ENCODE data around the gene CST5. TPM values are rescaled to one million over a fixed set of nuclear protein-coding genes. Genes with fewer than 3 reads are reported as not detected.
"Not testable (repeated sequence)": the region's sequence is repeated elsewhere in the genome, so short reads cannot be mapped to it uniquely, and the experiment has no call there.

The CST5 gene
- total RNA-seq, 2 donors from 2014 or later, result not detected

- no peaks in the 10 kb centered on the region for H3K4me1 ChIP-seq (replicated peaks)
- intact Hi-C loops (cut with DNase I), result no loop called here
- H3K27me3 ChIP-seq (replicated peaks; ENCODE audit: insufficient read depth), result no peaks in the 10 kb centered on the region
- H3K36me3 ChIP-seq, result no peaks in the 10 kb centered on the region
- DNase-seq (ENCODE audit: low spot score), result no peak
- 75% methylated on average over 3 of the region's 4 CpGs for WGBS
- H3K9me3 ChIP-seq, result no peaks in the 10 kb centered on the region
- no peak overlapping the region for H3K4me3 ChIP-seq
- TF ChIP-seq POLR2AphosphoS5 (IDR thresholded peaks at IDR 0.05), result no peak
- no peak for TF ChIP-seq CTCF (IDR thresholded peaks at IDR 0.05)
- no peak for TF ChIP-seq POLR2A (IDR thresholded peaks at IDR 0.05)
- no peak overlapping the region for H3K27ac ChIP-seq
These were observed 39.3 kb upstream of the CST5 start for GRCh38 chr20:23918896-23919295.

- Histone ChIP-seq H3K27ac (no peak overlapping the region), H3K36me3 (no peaks in the 10 kb centered on the region), H3K27me3 (replicated peaks; ENCODE audit: insufficient read depth) (no peaks in the 10 kb centered on the region), H3K4me1 (replicated peaks) (no peaks in the 10 kb centered on the region), H3K9me3 (no peaks in the 10 kb centered on the region), H3K4me3 (no peak overlapping the region)
- intact Hi-C loops (cut with DNase I), result no loop called here
- DNase-seq (ENCODE audit: low spot score), result no peak
- no peak for TF ChIP-seq CTCF (IDR thresholded peaks at IDR 0.05)
- no peak for TF ChIP-seq POLR2AphosphoS5 (IDR thresholded peaks at IDR 0.05)
- no peak for TF ChIP-seq POLR2A (IDR thresholded peaks at IDR 0.05)
- 74% methylated on average over 11 of the region's 11 CpGs for WGBS
These were observed 38.7 kb upstream of the CST5 start for GRCh38 chr20:23918101-23918862.

DNA sequence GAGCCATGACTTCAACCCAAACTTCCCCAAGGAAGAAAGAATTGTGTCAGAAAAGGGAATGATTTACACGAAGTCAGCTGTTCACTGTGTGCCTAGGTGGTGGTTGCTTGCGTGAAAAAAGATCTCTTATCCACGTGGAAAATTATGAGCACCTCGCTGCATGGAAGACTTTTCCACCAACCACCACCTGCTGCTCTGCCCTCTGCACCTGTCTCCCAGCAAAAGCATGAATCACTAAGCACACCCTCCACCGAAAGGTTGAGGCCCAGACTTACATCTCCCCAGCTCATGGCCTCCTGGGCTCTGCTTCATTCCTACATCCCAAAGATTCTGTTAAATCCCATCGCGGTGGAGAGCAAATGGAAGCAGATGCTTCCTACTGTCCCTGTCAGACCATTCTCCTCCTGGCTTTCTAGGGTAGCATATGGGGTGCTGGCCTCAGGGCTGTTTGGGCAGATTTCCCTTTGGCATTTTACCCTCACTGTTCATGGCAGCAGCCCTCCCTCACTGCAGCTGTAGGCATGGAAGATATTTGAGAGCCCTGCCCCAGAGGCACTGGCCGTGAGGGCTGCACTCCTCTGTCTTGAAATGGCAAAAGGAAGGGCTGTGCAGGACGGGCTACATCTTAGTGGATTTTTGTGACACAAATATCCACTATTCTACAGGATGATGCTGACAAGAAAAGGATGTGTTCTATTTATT, 37.6 kb upstream of the CST5 start:
- WGBS, result 94% methylated on average over 9 of the region's 9 CpGs
- no peaks in the 10 kb centered on the region for H3K36me3 ChIP-seq
- no peak overlapping the region for H3K27ac ChIP-seq
- TF ChIP-seq CTCF (IDR thresholded peaks at IDR 0.05) (no peak), POLR2AphosphoS5 (IDR thresholded peaks at IDR 0.05) (no peak), POLR2A (IDR thresholded peaks at IDR 0.05) (no peak)
- no peaks in the 10 kb centered on the region for H3K9me3 ChIP-seq
- DNase-seq (ENCODE audit: low spot score), result no peak
- intact Hi-C loops (cut with DNase I), result no loop called here
- no peak overlapping the region for H3K4me3 ChIP-seq
- H3K27me3 ChIP-seq (replicated peaks; ENCODE audit: insufficient read depth), result no peaks in the 10 kb centered on the region
- no peaks in the 10 kb centered on the region for H3K4me1 ChIP-seq (replicated peaks)

- no peaks in the 10 kb centered on the region for H3K27me3 ChIP-seq (replicated peaks; ENCODE audit: insufficient read depth)
- H3K4me1 ChIP-seq (replicated peaks), result no peaks in the 10 kb centered on the region
- no peaks in the 10 kb centered on the region for H3K9me3 ChIP-seq
- 90% methylated on average over 1 of the region's 1 CpG for WGBS
- no peaks in the 10 kb centered on the region for H3K36me3 ChIP-seq
- TF ChIP-seq CTCF (IDR thresholded peaks at IDR 0.05) (no peak), POLR2A (IDR thresholded peaks at IDR 0.05) (no peak), POLR2AphosphoS5 (IDR thresholded peaks at IDR 0.05) (no peak)
- no peak for DNase-seq (ENCODE audit: low spot score)
- intact Hi-C loops (cut with DNase I), result no loop called here
- H3K4me3 ChIP-seq, result no peak overlapping the region
- H3K27ac ChIP-seq, result no peak overlapping the region
These were observed 36.3 kb upstream of the CST5 start for GRCh38 chr20:23915844-23916243.

- DNase-seq (ENCODE audit: low spot score); H3K27ac ChIP-seq; H3K27me3 ChIP-seq (replicated peaks; ENCODE audit: insufficient read depth); H3K36me3 ChIP-seq; intact Hi-C loops (cut with DNase I); H3K9me3 ChIP-seq; H3K4me1 ChIP-seq (replicated peaks); H3K4me3 ChIP-seq: not testable (repeated sequence)
- WGBS, result 51% methylated on average over 4 of the region's 4 CpGs
These were observed 34.9 kb upstream of the CST5 start for GRCh38 chr20:23914469-23914868.

Measured in prostate gland (tissue), 2 donors.